Cortex of kidney (tissue), 1 donor: ENCODE data around the gene D2HGDH.
A peak's percentile ranks its signal among the peaks of the same experiment; 100 is the strongest.

Experiments used
- DNase-seq: peaks from one replicate; lab custom pipeline; 2025; lab: John Stamatoyannopoulos, UW

The D2HGDH gene

DNA sequence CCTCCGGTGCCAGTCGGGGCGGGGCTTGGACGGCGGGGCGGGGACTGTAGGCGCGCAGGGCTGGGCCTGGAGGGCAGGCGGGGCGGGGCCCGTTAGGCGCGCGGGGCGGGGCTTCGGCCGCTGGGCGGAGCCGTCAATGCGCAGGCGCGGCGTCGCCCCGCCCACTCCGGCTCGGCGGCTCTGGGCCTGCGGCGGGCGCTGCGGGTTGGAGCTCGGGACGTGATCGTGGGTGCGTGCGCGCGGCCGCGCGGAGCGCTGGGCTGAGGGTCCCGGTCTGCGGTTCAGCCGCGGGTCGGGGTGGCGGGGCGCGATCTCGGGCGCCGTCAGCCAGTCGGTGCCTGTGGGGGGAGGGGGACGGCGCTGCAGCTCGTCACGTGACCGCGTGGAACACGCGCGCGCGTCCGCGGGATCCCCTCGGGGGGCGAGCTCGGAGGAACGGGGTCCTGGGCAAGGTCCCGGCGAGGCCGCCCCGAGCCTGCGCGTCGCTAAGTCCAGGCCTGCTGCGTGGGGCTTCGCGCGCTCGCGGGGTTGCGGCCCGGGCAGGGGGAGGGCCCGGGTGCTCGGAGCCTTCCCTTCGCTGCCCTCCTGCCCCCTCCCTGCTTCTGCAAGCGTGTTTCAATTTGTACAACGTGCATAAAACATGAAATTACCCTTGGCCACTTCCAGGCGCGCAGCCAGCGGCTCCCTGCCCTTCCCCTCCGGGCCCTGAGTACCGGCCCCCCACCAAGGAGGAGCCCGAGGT lies at the start of gene D2HGDH:
TSS of gene D2HGDH (plus strand) at position 164 of the 742 bp plus-strand sequence. CDS start 595 bp downstream, outside the sequence.
- DNase-seq, result peak; percentile 65

DNA sequence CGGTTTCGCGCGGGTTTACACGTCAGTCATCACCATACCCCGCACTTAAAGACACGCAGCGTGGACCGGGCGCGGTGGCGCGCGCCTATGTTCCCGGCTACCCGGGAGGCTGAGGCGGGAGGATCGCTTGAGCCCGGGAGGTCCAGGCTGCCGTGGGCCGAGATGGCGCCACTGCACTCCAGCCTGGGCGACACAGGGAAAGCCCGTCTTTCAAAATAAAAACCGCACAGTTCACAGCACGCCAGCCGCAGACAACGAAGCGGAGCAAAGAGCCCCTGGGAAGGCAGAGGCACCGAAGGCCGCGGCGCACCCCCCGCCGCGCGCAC lies 48.1 kb upstream of the D2HGDH start:
- DNase-seq, result no peak

DNA sequence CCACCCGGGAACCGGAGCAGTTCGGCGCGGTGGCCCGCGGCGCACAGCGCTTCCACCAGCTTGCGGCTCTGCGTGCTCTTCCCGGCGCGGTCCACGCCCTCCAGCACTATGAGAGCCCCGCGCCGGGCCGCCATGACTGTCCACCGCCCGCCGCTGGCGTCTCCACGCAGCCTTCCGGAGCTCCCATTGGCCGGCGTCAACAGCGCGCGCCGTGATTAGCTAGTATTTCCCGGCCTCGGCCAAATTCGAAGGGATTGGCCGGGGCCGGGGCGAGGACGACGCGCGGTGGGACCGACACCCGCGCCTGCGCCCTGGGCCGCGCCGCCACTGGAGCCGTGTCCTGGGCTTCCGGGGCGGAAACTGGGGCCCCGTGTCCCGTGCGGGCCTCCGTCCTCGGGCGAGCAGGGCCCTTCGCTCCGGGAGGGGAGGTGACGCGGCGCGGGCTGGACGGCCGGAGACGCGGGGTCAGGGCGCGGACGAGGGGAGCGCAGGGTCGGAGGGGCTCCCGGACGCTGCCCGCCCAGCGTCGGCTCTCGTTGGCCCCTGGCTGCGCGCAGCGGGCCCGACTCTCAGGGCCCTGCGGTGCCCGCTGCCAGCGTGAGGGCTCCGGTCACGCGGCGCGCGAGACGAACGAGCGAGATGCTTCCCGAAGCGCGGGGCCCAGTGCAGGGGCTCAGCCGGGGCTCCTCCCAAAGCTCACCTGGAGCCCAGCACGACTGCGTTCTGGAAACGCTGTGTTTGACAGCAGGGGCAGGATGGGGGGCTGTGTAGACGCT lies 47.6 kb upstream of the D2HGDH start, which contains the start of gene DTYMK:
TSS of gene DTYMK (minus strand) at position 166 of the 776 bp plus-strand sequence. CDS start at position 134, 32 bp downstream.
- peak; percentile 89 for DNase-seq

DNA sequence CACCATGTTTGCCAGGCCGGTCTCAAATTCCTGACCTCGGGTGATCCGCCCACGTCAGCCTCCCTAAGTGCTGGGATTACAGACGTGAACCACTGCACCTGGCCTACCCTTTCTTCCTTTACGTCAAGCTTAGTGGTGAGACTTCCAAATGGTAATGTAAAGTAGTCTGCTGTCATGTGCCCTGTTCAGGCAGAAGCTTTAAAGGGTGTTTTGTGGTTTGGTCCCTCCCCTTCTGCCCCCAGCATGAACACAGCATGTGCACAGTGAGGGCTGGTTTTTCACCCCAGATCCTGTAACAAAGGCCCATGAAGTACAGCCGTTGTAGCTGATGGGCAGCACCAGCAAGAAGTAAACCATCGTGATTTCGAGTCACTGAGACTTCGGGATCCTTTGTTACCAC lies 45.1 kb upstream of the D2HGDH start:
- no peak for DNase-seq

DNA sequence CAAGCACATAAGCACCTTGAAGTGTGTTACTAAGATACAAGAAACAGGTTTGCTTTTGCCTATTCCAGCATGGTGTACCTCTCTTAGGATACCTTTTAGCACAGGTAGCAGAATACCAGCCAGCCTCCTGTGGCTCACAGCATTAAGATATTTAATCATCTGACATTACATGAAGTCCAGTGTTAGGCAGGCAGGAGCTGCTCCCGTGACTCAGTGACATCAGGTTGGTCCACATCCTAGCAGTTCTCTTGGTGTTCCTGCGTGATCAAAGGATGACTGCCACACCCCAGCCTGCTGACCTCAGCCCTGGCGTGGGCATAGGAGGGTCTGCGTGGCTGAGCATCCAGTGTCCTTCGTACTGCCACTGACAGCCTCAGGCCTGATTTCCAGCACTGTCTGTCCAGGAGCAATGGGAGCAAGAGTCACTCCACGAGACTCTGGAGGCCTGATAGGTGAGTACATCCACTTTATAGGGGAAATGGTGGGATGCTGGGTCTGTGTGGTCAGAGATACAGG lies 44.2 kb upstream of the D2HGDH start:
- DNase-seq, result no peak

DNA sequence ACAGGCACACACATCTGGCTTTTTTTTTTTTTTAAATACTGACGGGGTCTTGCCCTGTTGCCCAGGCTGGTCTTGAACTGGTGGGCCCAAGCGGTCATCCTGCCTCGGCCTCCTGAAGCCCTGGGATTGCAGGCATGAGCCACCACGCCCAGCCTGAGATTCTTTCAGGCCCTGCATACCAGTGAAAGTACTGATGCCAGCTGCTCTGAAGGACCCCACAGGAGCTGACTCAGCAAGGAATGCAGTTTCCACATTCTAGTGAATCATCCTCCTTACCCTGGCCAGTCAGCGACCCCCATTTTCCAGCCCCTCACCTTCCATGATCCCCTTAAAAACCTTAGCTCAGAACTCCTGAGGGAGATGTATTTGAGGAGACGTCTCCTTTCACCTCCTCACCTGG lies 42.0 kb upstream of the D2HGDH start:
- DNase-seq, result no peak

DNA sequence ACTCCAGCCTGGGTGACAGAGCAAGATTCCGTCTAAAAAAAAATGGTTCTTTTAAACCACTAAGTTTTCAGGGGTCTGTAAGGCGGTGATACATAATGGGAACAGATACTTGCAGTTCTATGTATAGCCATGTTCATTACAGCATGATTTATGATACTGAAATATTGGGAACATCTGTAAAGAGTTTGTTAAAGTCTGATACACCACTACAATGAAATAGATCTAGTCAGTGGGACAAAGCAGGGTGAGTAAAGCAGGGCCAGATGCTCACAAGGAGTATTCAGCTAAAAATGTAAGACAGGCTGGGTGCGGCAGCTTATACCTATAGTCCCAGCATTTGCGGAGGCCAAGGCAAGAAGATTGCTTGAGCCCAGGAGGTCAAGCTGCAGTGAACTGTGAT lies 38.8 kb upstream of the D2HGDH start:
- no peak for DNase-seq

DNA sequence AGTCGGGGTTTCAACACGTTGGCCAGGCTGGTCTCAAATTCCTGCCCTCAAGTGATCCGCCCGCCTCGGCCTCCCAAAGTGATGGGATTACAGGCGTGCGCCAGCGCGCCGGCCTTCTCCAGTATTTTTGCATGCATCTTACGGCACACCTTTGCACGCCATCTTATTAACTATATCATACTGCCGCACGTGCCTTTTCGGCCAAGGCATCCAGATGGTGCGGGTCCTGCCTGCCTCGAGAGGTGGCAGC lies 33.4 kb upstream of the D2HGDH start:
- DNase-seq, result no peak

DNA sequence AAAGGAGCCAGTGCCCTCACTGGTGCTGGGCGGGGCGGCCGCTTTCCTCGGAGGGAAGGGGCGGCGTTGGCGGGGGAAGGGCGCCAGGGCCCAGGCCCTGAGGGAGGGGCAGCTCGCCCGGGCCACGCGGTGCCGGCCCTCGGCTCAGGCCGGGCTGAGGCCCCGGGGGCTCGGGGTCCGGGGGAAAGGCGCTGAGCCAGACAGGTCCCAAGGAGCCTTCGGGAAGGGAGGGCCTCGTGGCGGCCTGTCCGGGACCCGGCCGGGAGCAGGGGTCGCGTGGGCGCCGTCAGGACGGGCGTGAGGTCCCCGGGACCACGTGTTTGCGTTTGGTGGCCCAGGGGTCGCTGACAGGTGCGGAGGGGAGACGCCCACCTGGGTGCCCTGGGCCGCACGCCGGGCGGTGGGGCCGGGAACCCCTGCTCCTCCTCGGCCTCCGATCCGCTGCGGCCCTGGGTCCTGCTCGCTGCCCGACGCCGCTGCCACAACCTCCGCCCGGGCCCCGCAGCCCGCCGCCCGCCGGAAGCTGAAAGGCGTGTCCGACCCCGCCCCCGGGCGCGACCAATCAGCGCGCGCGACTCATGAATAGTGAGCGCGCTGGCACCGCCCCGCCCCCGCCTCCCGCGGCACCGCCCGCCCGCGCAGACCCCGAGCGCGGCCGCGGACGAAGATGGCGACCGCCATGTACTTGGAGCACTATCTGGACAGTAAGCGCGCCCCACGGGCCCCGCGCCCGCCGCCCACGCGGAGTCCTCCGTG lies 32.9 kb upstream of the D2HGDH start, which contains the start of gene ING5:
TSS of gene ING5 (plus strand) at position 641 of the 756 bp plus-strand sequence. CDS start at position 668, 27 bp downstream.
- no peak for DNase-seq

DNA sequence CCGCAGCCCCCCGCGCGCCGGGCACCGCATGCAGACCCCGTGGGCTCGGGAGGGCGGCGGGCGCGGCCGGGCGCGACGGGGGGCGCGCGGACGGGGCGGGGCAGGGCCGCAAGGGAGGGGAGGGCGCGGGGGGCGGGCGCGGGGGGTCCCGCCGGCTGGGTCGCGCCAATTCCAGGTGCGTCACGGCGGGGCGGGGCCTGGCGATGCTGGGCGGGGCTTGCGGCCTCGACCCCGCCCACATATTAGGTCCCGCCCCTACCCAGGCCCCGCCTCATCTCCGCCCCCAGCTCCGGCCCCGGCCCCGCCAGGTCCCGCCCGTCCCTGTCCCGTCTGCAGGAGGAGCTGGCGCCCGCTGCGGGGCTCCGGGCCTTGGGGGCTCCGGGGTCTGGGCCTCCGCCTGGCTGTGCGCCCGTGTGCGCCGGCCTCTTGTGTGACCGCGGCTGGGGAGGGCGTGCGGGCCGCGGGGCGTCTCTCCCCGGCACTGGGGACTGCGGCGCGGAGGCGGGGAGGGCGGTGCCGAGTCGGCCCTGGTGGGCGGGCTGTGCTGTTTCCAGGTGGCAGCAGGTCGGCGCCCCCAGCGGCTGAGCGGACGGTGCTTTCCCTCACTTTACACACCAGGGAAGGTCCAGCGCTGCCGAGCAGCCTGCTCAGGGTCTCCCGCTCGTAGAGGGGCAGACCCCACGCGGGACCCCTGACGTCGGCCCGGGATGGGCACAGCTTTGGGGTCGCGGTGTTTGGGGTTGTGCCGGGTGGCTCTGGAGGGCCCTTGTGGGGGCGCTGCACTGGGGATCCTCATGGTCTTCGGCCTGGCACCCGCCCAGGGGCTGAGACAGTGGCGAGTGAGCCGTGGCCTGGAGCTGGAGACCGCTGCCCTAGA lies 32.0 kb upstream of the D2HGDH start:
- no peak for DNase-seq

DNA sequence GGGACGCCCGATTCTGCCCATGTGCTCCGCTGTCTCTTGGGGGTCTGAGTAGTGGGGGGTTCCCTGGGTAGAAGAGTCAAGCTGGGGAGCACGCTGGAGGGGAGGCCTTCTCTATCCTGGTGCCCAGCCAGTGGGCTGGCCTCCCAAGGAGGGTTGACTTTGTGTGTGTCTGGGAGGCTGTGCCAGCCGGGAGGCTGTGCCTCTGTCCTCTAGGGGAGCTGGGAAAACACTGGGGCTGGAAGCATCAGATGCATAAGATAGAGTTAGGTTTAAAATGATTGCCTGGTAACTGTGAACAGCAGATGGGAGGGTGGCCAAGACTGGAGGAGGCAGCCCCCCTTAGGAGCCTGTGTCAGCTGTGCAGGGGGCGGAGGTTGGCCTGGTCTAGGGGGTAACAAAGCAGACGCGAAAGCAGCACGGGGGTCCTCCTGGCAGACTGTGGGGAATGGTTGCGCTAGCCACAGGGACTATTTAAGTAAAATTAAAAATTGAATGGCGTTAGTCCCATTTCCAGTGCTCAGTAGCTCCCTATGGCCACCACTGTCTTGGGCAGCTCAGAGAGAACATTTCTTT lies 31.3 kb upstream of the D2HGDH start:
- DNase-seq, result no peak

DNA sequence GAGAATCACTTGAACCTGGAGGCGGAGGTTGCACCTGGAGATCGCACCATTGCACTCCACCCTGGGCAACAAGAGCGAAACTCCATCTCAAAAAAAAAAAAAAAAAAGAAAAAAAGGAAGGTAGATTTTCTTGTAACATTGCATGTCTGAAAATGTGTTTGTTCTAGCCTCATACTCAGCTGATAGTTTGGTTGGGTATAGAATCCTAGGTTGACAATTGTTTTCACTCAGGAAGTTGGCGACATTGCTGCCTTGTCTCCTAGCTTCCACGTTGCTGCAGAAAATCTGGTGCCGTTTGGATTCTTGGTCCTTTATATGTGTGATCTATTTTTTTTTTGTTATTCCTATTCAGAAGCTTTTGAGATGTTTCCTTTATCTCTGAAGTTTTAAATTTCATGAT lies 27.9 kb upstream of the D2HGDH start:
- no peak for DNase-seq

DNA sequence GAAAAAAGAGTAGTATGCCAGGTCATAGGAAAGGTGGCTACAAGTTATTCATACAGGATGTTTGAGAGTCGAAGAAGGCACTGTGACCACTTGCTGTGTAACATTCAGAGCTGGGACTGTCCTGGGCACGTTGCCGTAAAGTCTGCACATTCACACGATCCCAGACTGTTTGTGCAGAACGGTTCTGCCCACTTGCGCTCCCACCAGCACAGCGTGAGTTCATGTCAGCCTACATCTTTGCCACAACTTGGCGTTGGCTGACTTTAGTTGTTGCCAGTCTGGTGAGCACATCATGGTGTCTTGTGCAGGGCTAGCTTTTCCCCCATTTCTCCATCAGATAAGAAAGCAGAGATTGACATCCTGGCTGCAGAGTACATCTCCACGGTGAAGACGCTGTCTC lies 25.6 kb upstream of the D2HGDH start:
- no peak for DNase-seq

DNA sequence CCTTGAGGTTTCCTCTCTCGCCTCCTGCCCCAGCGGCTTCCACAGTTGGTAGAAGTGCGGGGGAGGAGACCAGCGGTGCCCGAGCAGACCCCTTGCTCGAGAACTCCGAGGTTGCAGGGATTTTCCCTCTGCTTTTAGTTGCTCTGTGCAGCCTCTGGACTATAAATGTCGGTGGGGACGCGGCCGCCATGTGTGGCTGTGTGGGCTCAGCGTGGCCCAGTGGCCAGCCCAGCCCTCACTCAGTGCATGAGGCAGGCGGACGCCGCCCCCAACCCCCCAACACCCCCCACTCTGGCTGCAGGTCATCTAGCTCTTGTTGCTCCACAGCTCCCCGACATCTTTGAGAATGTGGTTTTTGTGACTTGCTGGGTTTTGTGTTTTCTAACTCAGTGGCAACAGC lies 15.3 kb upstream of the D2HGDH start:
- no peak for DNase-seq

DNA sequence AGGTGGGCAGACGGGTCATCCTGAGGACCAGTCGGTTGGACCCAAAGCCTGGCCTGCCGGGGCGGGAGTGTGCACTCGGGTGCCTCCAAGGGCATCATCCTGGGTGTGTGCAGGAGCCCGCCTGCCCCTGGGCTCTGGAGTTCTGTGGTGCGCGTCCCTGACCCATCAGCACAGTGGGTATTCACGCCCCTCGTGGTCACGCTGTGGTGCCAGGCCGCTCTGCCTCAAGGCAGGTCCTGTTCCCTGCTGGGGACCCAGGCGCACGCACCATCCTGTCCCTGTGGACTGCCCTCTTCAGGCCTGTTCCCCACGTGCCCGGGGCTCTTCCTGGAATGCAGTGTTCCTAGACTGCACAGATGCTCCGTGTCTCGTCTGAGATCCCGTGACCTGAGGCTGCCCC lies 14.3 kb upstream of the D2HGDH start:
- DNase-seq, result no peak

DNA sequence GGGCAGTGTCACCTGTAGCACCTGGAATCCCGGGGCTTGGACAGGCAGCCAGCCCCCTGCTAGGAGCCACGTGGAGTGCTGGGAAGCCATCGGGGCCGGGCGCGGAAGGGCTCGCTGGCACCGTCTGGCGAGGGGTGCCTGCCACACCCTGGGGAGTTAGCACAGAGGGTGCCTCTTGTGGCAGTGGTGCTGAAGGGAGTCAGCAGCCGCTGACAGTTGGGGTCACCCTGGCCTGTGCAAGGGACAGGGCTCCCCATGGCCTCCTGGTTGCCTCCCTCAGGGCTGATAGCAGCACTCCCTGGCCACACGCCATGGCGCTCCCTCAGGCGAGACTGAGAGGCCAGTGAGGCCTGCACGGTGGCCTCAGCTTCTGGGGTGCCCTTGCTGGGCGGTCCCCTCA lies 13.9 kb upstream of the D2HGDH start:
- no peak for DNase-seq

DNA sequence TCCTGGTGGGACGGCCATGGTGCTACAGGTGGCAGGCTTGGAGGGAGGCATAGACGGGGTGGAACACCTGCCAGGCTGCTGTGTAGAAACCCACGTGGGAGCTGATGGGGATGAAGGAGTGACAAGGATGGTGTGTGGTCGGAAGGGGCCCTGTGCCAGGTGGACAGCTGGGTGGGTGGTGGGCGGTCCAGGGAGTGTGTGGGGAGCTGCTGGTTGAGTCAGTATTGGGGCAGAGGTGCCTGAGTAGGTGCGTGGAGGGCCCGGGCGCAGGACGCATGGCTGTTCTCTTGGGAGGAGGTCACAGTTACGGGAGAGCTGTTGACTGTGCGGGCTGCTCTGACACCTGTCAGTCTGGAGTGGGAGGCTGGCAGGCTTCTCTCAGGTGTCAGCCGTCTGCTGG lies 12.6 kb upstream of the D2HGDH start:
- DNase-seq, result no peak

DNA sequence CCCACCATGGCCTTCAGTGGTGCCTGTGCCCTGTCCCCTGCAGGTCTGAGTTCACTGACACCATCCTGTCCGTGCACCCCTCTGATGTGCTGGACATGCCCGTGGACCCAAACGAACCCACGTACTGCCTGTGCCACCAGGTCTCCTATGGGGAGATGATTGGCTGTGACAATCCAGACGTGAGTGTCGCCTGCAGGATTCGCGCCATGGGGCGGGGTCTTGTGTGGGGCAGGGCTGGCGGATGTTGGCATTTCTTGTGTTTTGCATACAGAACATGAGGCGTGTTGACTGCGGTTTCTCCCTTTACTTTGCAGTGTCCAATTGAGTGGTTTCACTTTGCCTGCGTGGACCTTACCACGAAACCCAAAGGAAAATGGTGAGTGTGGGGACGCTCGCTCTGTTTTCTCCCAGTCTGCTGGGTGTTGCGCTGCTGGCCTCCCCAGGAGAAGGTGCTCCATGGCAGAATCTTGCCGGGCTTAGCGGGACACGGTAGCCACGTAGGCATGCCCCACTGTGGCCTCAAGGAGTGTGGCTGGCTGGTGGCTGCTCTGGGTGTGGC lies 11.5 kb upstream of the D2HGDH start:
- DNase-seq, result no peak

DNA sequence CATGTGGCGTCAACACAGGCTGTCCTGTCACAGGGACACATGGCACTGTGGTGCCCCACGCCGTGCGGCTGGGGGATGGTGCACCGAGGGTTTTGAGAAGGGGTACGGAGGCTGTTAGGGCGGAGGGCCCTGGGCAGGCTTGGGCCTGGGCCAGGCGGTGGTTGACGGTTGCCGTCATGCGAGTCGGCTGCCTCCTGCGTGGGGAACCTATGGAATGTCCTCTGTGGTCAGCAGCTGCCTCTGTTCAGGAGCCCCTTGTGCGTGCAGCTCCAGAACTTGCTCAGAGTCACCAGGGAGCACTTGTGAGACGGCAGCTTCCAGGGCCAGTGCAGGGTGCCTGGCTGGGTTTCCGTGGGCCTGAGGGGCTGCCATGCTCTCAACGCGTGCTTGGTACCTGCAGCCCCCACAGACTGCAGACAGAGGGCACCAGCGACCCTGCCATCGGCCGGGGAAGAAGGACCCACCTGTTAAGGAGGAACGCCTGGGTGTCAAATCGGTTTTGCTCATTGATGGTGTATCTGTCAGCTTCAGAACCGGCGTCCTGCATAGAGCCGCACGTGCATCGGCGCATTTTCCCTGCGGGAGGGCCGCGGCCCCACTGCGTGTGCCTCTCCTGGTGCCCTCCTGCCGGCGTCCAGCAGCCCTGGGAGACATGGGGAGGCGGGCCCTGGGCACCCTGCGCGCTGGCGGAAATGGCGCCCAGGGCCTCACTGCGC lies 10.0 kb upstream of the D2HGDH start:
- no peak for DNase-seq
